ENCODE data around the gene COG6. TPM values are rescaled to one million over a fixed set of nuclear protein-coding genes. Genes with fewer than 3 reads are reported as not detected.

Gene COG6
- total RNA-seq, 2 donors from 2014 or later = 34.4 to 43.0 TPM

DNA sequence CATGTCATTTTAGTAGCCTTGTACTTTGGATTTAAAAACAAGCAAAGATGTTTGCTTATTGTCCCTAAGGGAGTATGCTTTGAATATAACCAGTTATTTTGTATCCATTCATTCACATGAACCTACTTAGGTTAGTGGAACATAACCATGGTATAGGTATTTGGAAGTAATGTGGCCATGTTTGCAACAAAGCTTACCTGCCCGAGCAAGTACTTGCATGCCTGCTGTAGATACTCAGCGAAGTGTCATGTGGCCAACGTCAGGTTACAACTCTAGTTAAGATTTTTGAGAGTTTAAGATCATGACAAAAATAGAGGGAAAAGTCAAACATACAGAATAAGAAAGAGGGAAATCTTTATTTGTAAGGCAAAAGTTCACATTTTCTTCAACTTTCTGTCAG, 57.2 kb downstream of the COG6 start:
- Mint-ChIP-seq H3K4me1 (no peaks in the 10 kb centered on the region), H3K27ac (no peak overlapping the region), H3K9me3 (peaks cover 22% of the 10 kb centered on the region), H3K27me3 (ENCODE audit: insufficient read depth) (no peaks in the 10 kb centered on the region), H3K4me3 (no peak overlapping the region), H3K36me3 (ENCODE audit: low read depth) (peaks cover 33% of the 10 kb centered on the region)
- peaks cover 20% of the 10 kb centered on the region for H3K9me3 ChIP-seq (ENCODE audit: control insufficient read depth, low read length)
- H3K27ac ChIP-seq (ENCODE audit: low read depth, low read length) = no peak overlapping the region
- H3K36me3 ChIP-seq (ENCODE audit: control insufficient read depth, insufficient read depth, low read length) = peaks cover 12% of the 10 kb centered on the region
- DNase-seq = no peak
- no peaks in the 10 kb centered on the region for H3K4me1 ChIP-seq (ENCODE audit: control insufficient read depth, insufficient read depth, low read length)
- no peak for TF ChIP-seq CTCF (conservative IDR thresholded peaks at IDR 0.05)
- H3K4me3 ChIP-seq (ENCODE audit: low read length) = no peak overlapping the region
- 93 to 97% methylated on average over 3 of the region's 3 CpGs for WGBS, 2 experiments (ENCODE audit: insufficient coverage in 1 of 2, insufficient read length in 1 of 2)
- H3K27me3 ChIP-seq (ENCODE audit: control insufficient read depth, insufficient read depth, low read length, poor library complexity, severe bottlenecking) = no peaks in the 10 kb centered on the region
- no peak overlapping the region for H3K9ac ChIP-seq (ENCODE audit: extremely low read depth, low read length, poor library complexity, severe bottlenecking)

DNA sequence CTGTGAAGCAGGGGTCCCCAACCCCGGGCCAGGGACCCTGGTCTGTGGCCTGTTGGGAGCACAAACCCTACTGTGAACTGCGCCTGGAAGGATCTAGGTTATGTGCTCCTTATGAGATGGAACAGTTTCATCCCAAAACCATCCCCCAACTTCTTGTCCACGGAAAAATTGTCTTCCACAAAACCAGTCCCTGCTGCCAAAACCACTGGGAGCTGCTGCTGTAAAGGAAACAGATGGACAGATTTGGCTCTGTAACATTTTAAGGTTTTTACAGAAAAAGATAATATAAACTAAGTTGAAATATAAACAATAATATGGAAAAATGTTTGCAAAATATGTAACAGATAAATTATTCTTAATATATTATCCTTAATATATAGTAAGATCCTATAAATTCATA, 73.7 kb downstream of the COG6 start:
- no peaks in the 10 kb centered on the region for H3K27me3 Mint-ChIP-seq (ENCODE audit: insufficient read depth)
- H3K4me1 Mint-ChIP-seq = no peaks in the 10 kb centered on the region
- no peak for TF ChIP-seq CTCF (conservative IDR thresholded peaks at IDR 0.05)
- H3K4me3 Mint-ChIP-seq = no peak overlapping the region
- WGBS, 2 experiments (ENCODE audit: insufficient coverage in 1 of 2, insufficient read length in 1 of 2) = 99 to 100% methylated on average over 1 to 3 of the region's 3 CpGs
- Histone ChIP-seq H3K27ac (ENCODE audit: low read depth, low read length) (no peak overlapping the region), H3K27me3 (ENCODE audit: control insufficient read depth, insufficient read depth, low read length, poor library complexity, severe bottlenecking) (no peaks in the 10 kb centered on the region), H3K9ac (ENCODE audit: extremely low read depth, low read length, poor library complexity, severe bottlenecking) (no peak overlapping the region), H3K4me3 (ENCODE audit: low read length) (no peak overlapping the region), H3K9me3 (ENCODE audit: control insufficient read depth, low read length) (no peaks in the 10 kb centered on the region), H3K4me1 (ENCODE audit: control insufficient read depth, insufficient read depth, low read length) (no peaks in the 10 kb centered on the region), H3K36me3 (ENCODE audit: control insufficient read depth, insufficient read depth, low read length) (peaks cover 29% of the 10 kb centered on the region)
- no peak overlapping the region for H3K27ac Mint-ChIP-seq
- H3K36me3 Mint-ChIP-seq (ENCODE audit: low read depth) = peaks cover 15% of the 10 kb centered on the region
- no peak for DNase-seq
- no peaks in the 10 kb centered on the region for H3K9me3 Mint-ChIP-seq

- Mint-ChIP-seq H3K36me3 (ENCODE audit: low read depth) (peaks cover 25% of the 10 kb centered on the region), H3K27me3 (ENCODE audit: insufficient read depth) (no peaks in the 10 kb centered on the region), H3K27ac (no peak overlapping the region), H3K9me3 (no peaks in the 10 kb centered on the region), H3K4me3 (no peak overlapping the region), H3K4me1 (peaks cover 4% of the 10 kb centered on the region)
- TF ChIP-seq CTCF (conservative IDR thresholded peaks at IDR 0.05) = no peak
- DNase-seq = no peak
- Histone ChIP-seq H3K4me1 (ENCODE audit: control insufficient read depth, insufficient read depth, low read length) (no peaks in the 10 kb centered on the region), H3K9me3 (ENCODE audit: control insufficient read depth, low read length) (no peaks in the 10 kb centered on the region), H3K27ac (ENCODE audit: low read depth, low read length) (no peak overlapping the region), H3K9ac (ENCODE audit: extremely low read depth, low read length, poor library complexity, severe bottlenecking) (no peak overlapping the region), H3K27me3 (ENCODE audit: control insufficient read depth, insufficient read depth, low read length, poor library complexity, severe bottlenecking) (no peaks in the 10 kb centered on the region), H3K36me3 (ENCODE audit: control insufficient read depth, insufficient read depth, low read length) (peaks cover 22% of the 10 kb centered on the region), H3K4me3 (ENCODE audit: low read length) (no peak overlapping the region)
These were observed 79.5 kb downstream of the COG6 start for GRCh38 chr13:39734952-39735351.

Measured in endodermal cell (in vitro differentiated cells).